ENCODE results near the gene FBXO28.

Gene FBXO28

DNA sequence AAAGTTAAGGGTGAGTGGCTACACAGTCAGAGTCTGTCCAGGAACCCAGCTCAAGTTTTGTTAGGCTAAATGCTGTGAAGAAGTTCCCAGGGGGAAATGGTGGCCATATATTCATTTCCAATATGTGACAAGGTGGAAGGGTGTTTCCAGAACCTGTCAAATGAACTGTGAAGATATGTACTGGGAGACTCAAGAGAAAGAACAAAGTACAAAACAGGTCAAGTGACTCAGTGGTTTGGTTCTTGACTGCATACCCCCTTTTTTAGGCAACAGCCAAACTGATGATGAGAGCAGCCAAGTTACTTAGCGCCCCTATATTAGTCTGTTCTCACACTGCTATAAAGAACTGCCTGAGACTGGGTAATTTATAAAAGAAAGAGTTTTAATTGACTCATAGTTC lies 18.6 kb upstream of the FBXO28 start:
- DNase-seq (ENCODE audit: low read depth in 1 of 2, low spot score in 1 of 2) = no peak

- DNase-seq (ENCODE audit: low read depth in 1 of 2, low spot score in 1 of 2) = no peak
Observed at GRCh38 chr1:224095867-224096266, 18.0 kb upstream of the FBXO28 start.

DNA sequence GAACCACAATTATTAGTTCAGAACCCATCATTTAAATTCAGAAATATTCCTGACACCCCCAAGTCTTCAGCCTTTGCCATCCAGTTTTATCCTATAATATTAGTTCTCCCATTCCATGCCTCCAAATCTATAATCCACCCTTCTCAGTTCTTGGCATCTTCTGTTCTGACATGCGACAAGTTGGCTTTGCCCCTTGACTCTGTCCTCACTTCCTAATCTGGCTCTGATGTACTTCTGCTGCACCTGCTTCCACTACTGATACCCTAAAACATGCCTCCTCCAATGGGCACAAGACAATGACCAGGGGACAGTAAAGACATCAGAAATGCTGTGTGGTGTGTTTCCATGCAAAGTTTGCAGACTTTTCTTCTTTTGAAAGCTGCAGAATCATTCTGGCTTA lies 17.1 kb upstream of the FBXO28 start:
- no peak for DNase-seq (ENCODE audit: low read depth in 1 of 2, low spot score in 1 of 2)

DNA sequence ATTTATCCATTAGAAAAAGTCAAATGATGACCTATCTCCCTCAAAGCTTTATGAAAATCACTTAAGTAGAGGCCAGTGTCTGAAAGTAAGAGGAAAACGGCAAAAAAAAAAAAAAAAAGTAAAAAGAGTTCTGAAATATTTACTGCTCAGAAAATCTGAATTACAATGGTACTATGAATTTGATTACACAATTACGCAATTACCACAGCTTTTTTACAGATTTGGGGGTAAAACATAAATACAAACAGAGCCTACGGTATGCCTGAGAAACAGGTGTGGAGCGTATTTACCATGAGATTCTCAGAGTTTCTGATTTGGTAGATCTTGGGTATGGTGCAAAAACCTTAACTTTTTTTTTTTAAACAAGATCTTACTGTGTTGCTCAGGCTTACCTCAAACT lies 15.9 kb upstream of the FBXO28 start:
- no peak for DNase-seq (ENCODE audit: low read depth in 1 of 2, low spot score in 1 of 2)

GRCh38 chr1:224106568-224107281 lies 7.2 kb upstream of the FBXO28 start:
- no peak for DNase-seq (ENCODE audit: low read depth in 1 of 2, low spot score in 1 of 2)

DNA sequence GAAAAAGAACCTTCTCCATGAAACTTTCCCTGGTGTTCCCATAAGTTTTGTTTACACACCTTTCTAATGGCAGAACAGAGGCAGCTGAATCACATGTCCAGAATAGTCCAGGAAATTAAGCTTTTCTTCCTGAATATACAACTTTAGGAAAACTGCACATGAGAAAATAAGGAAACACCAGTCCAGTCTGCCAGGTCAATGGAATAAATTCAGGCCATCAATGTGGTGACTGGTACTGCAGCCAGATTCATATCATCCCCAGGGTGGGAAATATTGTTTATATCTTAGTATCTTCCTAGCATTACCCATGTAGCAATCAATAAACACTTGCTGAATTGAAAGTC lies 6.7 kb upstream of the FBXO28 start:
- DNase-seq (ENCODE audit: low read depth in 1 of 2, low spot score in 1 of 2) = no peak

DNA sequence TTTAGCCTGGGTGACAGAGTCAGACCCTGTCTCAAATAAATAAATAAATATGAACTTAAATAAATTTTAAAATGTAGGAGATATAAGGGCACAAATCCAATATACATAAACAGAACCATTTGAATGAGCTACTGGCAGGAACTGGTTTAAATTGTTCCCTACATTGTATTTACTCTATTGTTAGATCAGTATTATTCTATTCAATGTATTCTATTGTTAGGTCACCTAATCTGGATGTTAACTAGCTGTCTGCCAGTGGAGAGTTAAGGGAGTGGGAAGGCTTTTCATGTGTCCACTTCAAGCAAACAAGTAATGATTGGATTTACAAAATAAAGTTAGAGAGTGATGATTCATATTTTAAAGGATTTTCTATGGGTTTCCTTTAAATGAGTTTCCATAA lies 4.9 kb upstream of the FBXO28 start:
- DNase-seq (ENCODE audit: low read depth in 1 of 2, low spot score in 1 of 2) = no peak

DNA sequence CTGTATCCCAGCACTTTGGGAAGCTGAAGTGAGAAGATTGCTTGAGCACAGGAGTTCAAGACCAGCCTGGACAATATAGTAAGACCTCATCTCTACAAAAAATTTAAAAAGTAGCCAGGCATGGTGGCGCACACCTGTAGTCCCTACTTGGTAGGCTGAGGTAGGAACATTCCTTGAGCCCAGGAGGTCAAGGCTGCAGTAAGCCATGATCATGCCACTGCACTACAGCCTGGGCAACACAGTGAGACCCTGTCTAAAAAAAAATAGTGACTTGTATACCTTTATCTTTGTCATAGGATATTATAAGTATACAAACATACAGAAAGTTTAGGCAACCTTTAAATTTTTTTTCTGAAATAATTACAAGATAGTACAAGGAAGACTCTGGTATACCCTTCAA lies 3.9 kb upstream of the FBXO28 start:
- DNase-seq (ENCODE audit: low read depth in 1 of 2, low spot score in 1 of 2) = no peak

- DNase-seq (ENCODE audit: low read depth in 1 of 2, low spot score in 1 of 2) = no peak
Observed at GRCh38 chr1:224113005-224113404, 906 bp upstream of the FBXO28 start.

DNA sequence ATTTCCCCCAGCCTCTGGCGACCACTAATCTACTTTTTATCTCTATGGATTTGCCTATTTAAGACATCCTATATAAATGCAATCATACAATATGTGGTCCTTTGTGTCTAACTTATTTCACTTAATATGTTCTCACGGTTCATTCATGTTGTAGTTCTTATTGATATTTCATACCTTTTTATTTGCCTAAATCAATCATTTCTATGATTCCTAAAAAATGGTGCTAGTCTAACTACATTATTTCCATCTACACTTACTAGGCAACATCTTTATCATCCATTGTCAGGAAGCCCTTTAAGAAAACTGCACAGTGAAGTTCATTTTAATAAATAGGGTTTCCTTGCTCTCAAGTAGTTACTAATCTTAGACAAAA lies 380 bp upstream of the FBXO28 start:
- DNase-seq (ENCODE audit: low read depth in 1 of 2, low spot score in 1 of 2) = no peak

- no peak for DNase-seq (ENCODE audit: low read depth in 1 of 2, low spot score in 1 of 2)
Observed at GRCh38 chr1:224114787-224115175, 870 bp downstream of the FBXO28 start.

DNA sequence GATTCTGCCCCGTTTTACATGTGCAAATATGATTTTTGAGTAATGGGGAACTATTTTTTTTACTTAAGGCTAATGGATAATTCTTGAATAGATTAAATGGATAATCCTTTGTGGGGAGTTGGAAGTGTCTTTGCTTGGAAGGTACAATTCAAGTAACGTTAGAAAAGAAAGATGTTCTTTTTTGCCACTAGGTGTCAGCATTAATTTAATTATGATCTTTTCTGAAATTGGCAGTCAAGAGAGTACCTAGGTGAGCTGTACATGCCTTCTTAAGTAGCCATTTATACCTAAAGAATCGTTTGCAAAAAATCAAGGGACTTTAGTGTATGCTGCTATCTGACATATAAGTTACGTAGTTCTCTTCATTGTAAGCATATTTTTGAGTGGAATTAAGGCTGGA lies 2.2 kb downstream of the FBXO28 start:
- no peak for DNase-seq (ENCODE audit: low read depth in 1 of 2, low spot score in 1 of 2)

DNA sequence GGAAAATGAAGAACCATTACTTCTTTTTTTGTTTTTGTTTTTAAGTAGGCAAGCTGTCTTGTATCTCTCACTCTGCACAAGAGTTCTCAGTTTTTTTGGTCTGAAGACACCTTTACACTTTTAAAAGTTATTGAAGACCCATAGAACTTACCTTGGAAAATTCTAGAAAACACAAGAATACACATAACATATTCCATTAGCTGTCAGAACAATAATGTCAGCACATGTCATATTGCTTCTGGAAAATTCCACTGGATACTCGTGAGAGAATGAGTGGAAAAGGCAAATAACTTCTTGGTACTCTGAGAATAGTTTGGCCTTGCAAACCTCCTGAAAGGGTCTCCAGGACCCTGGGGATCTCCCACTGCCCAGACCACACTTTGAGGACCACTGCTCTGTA lies 4.8 kb downstream of the FBXO28 start:
- no peak for DNase-seq (ENCODE audit: low read depth in 1 of 2, low spot score in 1 of 2)

DNA sequence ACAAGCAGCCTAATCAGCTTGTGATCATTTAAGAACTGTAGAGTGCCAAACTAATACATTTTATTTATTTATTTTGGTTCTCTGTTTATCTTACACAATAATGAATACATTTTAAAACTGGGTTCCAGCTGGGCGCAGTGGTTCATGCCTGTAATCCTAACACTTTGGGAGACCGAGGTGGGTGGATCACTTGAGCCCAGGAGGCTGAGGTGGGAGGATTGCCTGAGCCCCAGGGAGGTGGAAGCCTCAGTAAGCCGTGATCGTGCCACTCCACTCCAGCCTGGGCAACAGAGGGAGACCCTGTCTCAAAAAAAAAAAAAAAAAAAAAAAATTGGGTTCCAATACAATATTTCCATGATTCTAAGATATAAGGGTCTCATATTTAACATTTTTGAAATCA lies 9.2 kb downstream of the FBXO28 start:
- DNase-seq (ENCODE audit: low read depth in 1 of 2, low spot score in 1 of 2) = no peak

GRCh38 chr1:224124220-224124619 lies 10.3 kb downstream of the FBXO28 start:
- DNase-seq (ENCODE audit: low read depth in 1 of 2, low spot score in 1 of 2) = no peak

- DNase-seq (ENCODE audit: low read depth in 1 of 2, low spot score in 1 of 2) = no peak
Observed at GRCh38 chr1:224127925-224128819, 14.3 kb downstream of the FBXO28 start.

DNA sequence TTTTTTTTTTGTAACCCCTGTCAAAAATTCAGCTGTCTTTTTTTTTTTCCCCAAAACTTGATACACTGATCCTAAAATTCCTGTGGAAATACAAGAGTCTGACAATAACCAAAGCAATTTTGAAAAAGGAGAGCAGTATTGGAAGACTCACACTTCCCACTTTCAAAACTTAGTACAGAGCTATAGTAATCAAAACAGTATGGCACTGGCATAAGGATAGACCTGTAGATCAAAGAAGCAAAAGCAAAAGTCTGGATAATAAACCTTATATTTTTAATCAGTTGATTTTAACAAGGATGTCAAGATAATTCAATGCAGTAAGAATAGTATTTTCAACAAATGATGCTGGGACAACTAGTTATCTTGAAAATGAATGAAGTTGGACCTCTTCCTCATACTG lies 17.3 kb downstream of the FBXO28 start:
- DNase-seq (ENCODE audit: low read depth in 1 of 2, low spot score in 1 of 2) = no peak

- DNase-seq (ENCODE audit: low read depth in 1 of 2, low spot score in 1 of 2) = no peak
Observed at GRCh38 chr1:224132901-224133300, 19.0 kb downstream of the FBXO28 start.

GRCh38 chr1:224133741-224134299 lies 19.9 kb downstream of the FBXO28 start:
- DNase-seq (ENCODE audit: low read depth in 1 of 2, low spot score in 1 of 2) = no peak

DNA sequence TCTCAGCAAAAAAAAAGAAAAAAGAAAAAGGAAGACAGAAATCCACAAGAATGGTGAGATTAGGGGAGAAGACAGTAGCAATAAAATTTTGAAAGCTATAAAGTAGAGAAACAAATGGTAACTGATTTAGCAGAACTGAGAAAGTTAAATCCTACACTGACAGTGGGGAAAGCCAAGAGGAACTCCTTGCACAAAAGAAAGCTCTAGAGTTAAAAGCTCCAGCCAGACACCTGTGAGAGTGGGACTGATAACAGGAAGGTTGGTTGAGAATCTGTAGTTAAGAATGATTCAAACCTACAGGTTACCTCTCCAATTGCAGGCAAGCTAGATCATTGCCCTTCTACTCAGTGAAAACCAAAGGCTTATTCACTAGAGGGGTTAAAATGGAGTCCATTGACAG lies 23.6 kb downstream of the FBXO28 start:
- no peak for DNase-seq (ENCODE audit: low read depth in 1 of 2, low spot score in 1 of 2)

- no peak for DNase-seq (ENCODE audit: low read depth in 1 of 2, low spot score in 1 of 2)
Observed at GRCh38 chr1:224138198-224138597, 24.3 kb downstream of the FBXO28 start.

GRCh38 chr1:224141693-224142092 lies 27.8 kb downstream of the FBXO28 start:
- no peak for DNase-seq (ENCODE audit: low read depth in 1 of 2, low spot score in 1 of 2)

Data from activated CD4-positive, alpha-beta T cell treated with anti-CD3 and anti-CD28 coated beads, Interleukin-2, amount 50 U/mL, for 24 hours (primary cell).